ENCODE results near the gene TBC1D17. TPM values are rescaled to one million over a fixed set of nuclear protein-coding genes. Genes with fewer than 3 reads are reported as not detected.

TBC1D17 gene
- total and polyA plus RNA-seq, 2 of the 13 experiments (the other 11 are each of a cell fraction or from before 2014, with no cell fraction given): 9.7 to 16.9 TPM

GRCh38 chr19:49877879-49878743 is 609 bp downstream of the TBC1D17 start (continued):
- 0 out of 2 replicates have a peak, but pooled peaks have one; percentile 19 for TF ChIP-seq AHDC1 (CRISPR knock-in tag; IDR thresholded peaks at IDR 0.05; ENCODE audit: borderline replicate concordance)
- TF ChIP-seq ZXDC (CRISPR knock-in tag; IDR thresholded peaks at IDR 0.05): peak; percentile 85
- TF ChIP-seq SALL1 (CRISPR knock-in tag; IDR thresholded peaks at IDR 0.05): peak; percentile 35; the same call in 1 of the 2 replicates
- TF ChIP-seq ZNF792 (CRISPR knock-in tag; IDR thresholded peaks at IDR 0.05): no peak; the same call in 1 of the 2 replicates
- TF ChIP-seq HES4 (CRISPR knock-in tag; IDR thresholded peaks at IDR 0.05; ENCODE audit: borderline replicate concordance): no peak
- TF ChIP-seq TBX2 (CRISPR knock-in tag; IDR thresholded peaks at IDR 0.05; ENCODE audit: borderline replicate concordance): peak; percentile 52; the same call in 1 of the 2 replicates
- no peak for TF ChIP-seq TBP (CRISPR knock-in tag; IDR thresholded peaks at IDR 0.05)
- peak; percentile 73 for TF ChIP-seq NFYC (CRISPR knock-in tag; IDR thresholded peaks at IDR 0.05)
- TF ChIP-seq ZNF331 (CRISPR knock-in tag; IDR thresholded peaks at IDR 0.05): peak; percentile 46; the same call in 1 of the 2 replicates
- no peak for TF ChIP-seq IKZF4 (CRISPR knock-in tag; IDR thresholded peaks at IDR 0.05; ENCODE audit: borderline replicate concordance, low read depth, not compliant biosample characterization)
- 0 out of 2 replicates have a peak, but pooled peaks have one; percentile 1 for TF ChIP-seq MXD3 (CRISPR knock-in tag; IDR thresholded peaks at IDR 0.05)
- TF ChIP-seq ZNF224 (CRISPR knock-in tag; IDR thresholded peaks at IDR 0.05): 0 out of 2 replicates have a peak, but pooled peaks have one; percentile 34
- TF ChIP-seq DNMT1 (CRISPR knock-in tag; IDR thresholded peaks at IDR 0.05): peak; percentile 41; the same call in 1 of the 2 replicates
- TF ChIP-seq PAXIP1 (CRISPR knock-in tag; conservative IDR thresholded peaks at IDR 0.05): 0 out of 2 replicates have a peak, but pooled peaks have one; percentile 19
- no peak for TF ChIP-seq ADNP (CRISPR knock-in tag; IDR thresholded peaks at IDR 0.05)
- TF ChIP-seq GPN1 (CRISPR knock-in tag; IDR thresholded peaks at IDR 0.05; ENCODE audit: borderline replicate concordance): no peak
